Upper lobe of right lung (tissue), 1 donor: Measurements from ENCODE around the gene MAB21L4. TPM values are rescaled to one million over a fixed set of nuclear protein-coding genes. Genes with fewer than 3 reads are reported as not detected.

Source experiments
- ATAC-seq: fragments of 200-7000 bp; cut with Tn5 transposase; one replicate; pipeline ENCODE4 v1.9.1; 2020; ENCODE audit warnings: mild to moderate bottlenecking, moderate library complexity
- DNase-seq: peaks from one replicate; pipeline ENCODE4 v3.0.0-alpha.2; 2020
- H3K27ac ChIP-seq: fragments of 200-600 bp; one replicate; pipeline ENCODE4 v1.8.0; 2022
- H3K27me3 ChIP-seq: fragments of 200-600 bp; one replicate; pipeline ENCODE4 v1.8.0; 2022; ENCODE audit warnings: mild to moderate bottlenecking
- H3K36me3 ChIP-seq: fragments of 200-600 bp; one replicate; pipeline ENCODE4 v1.8.0; 2022
- H3K4me1 ChIP-seq: fragments of 200-600 bp; one replicate; pipeline ENCODE4 v1.8.0; 2022
- H3K4me3 ChIP-seq: fragments of 200-600 bp; one replicate; pipeline ENCODE4 v1.8.0; 2022; ENCODE audit warnings: mild to moderate bottlenecking
- H3K9me3 ChIP-seq: fragments of 200-600 bp; one replicate; pipeline ENCODE4 v1.8.0; 2022
- CTCF ChIP-seq: fragments of 200-600 bp; IDR thresholded peaks from one replicate; pipeline ENCODE4 v1.8.0; 2022; ENCODE audit warnings: antibody characterized with exemption
- intact Hi-C: fragments of 100-400 bp; cut with DNase I; formaldehyde crosslinking; loops from one replicate; pipeline ENCODE4 v1.11.0; 2022
- total RNA-seq: library from RNA; stranded (reverse); fragmentation: NEBNext Ultra II Directional; extraction: Animal tissue kit (Norgen Biotek cat#: 25700); gene quantifications from one replicate; pipeline ENCODE4 v1.2.1, GENCODE V29; 2021
- donor health status: DM: no; HTN: yes; CAD: no; lungs with severe emphysema.

MAB21L4 gene
- total RNA-seq, 1 donor from 2014 or later: 22.2 TPM

- H3K27ac ChIP-seq: no peak overlapping the region
These were observed 25.5 kb upstream of the MAB21L4 start for GRCh38 chr2:240921311-240921994.

GRCh38 chr2:240920783-240921231 is 24.9 kb upstream of the MAB21L4 start:
- no peak for TF ChIP-seq CTCF
- intact Hi-C loops: no loop called here
- no peak for ATAC-seq
- no peaks in the 10 kb centered on the region for H3K36me3 ChIP-seq
- H3K27me3 ChIP-seq: peaks cover 2% of the 10 kb centered on the region
- peaks cover 12% of the 10 kb centered on the region for H3K4me1 ChIP-seq
- no peak overlapping the region for H3K4me3 ChIP-seq
- no peak overlapping the region for H3K27ac ChIP-seq
- DNase-seq: peak; percentile 62
- H3K9me3 ChIP-seq: no peaks in the 10 kb centered on the region

More at GRCh38 chr2:240921311-240921994, 25.5 kb upstream of the MAB21L4 start:
- DNase-seq (peak; percentile 60), ATAC-seq (no peak)
- Histone ChIP-seq H3K4me1 (peaks cover 9% of the 10 kb centered on the region), H3K36me3 (no peaks in the 10 kb centered on the region), H3K4me3 (no peak overlapping the region), H3K9me3 (no peaks in the 10 kb centered on the region), H3K27me3 (no peaks in the 10 kb centered on the region)
- intact Hi-C loops: no loop called here
- no peak for TF ChIP-seq CTCF

GRCh38 chr2:240919786-240920782 is 24.1 kb upstream of the MAB21L4 start:
- no peak overlapping the region for H3K27ac ChIP-seq
- H3K4me1 ChIP-seq: peaks cover 15% of the 10 kb centered on the region
- intact Hi-C loops: no loop called here
- no peaks in the 10 kb centered on the region for H3K36me3 ChIP-seq
- H3K27me3 ChIP-seq: peaks cover 9% of the 10 kb centered on the region
- H3K9me3 ChIP-seq: no peaks in the 10 kb centered on the region
- H3K4me3 ChIP-seq: no peak overlapping the region
- no peak for ATAC-seq
- no peak for TF ChIP-seq CTCF
- peak; percentile 61 for DNase-seq

GRCh38 chr2:240919161-240919781 is 23.3 kb upstream of the MAB21L4 start:
- Histone ChIP-seq H3K4me3 (no peak overlapping the region), H3K4me1 (peaks cover 19% of the 10 kb centered on the region), H3K27me3 (peaks cover 11% of the 10 kb centered on the region), H3K36me3 (no peaks in the 10 kb centered on the region), H3K9me3 (no peaks in the 10 kb centered on the region), H3K27ac (no peak overlapping the region)
- ATAC-seq (no peak), DNase-seq (peak; percentile 60)
- intact Hi-C loops: no loop called here
- no peak for TF ChIP-seq CTCF

- intact Hi-C loops: no loop called here
- Histone ChIP-seq H3K27me3 (peaks cover 11% of the 10 kb centered on the region), H3K4me1 (peaks cover 27% of the 10 kb centered on the region), H3K27ac (no peak overlapping the region), H3K36me3 (no peaks in the 10 kb centered on the region), H3K4me3 (no peak overlapping the region), H3K9me3 (no peaks in the 10 kb centered on the region)
- TF ChIP-seq CTCF: no peak
- DNase-seq: peak; percentile 49
- no peak for ATAC-seq
These were observed 22.5 kb upstream of the MAB21L4 start for GRCh38 chr2:240918258-240919091.
